ENCODE data around the gene SIDT2.
"Not testable (repeated sequence)": the region's sequence is repeated elsewhere in the genome, so short reads cannot be mapped to it uniquely, and the experiment has no call there.

SIDT2 gene

GRCh38 chr11:117178210-117179034 is at the start of gene SIDT2:
TSS of gene SIDT2 (plus strand) at chr11:117178743. CDS start at chr11:117179264, 521 bp downstream.
- DNase-seq (ENCODE audit: low spot score), result peak; percentile 82

GRCh38 chr11:117130396-117130795 is 48.1 kb upstream of the SIDT2 start:
- not testable (repeated sequence) for DNase-seq (ENCODE audit: low spot score)

- DNase-seq (ENCODE audit: low spot score), result no peak
Observed at GRCh38 chr11:117130879-117131278, 47.7 kb upstream of the SIDT2 start.

GRCh38 chr11:117134431-117134830 is 44.1 kb upstream of the SIDT2 start:
- DNase-seq (ENCODE audit: low spot score), result no peak

GRCh38 chr11:117134979-117135378 is 43.6 kb upstream of the SIDT2 start:
- DNase-seq (ENCODE audit: low spot score), result not testable (repeated sequence)

- not testable (repeated sequence) for DNase-seq (ENCODE audit: low spot score)
Observed at GRCh38 chr11:117137223-117138086, 41.1 kb upstream of the SIDT2 start.

- DNase-seq (ENCODE audit: low spot score), result peak; percentile 72
Observed at GRCh38 chr11:117143390-117143789, 35.2 kb upstream of the SIDT2 start.

GRCh38 chr11:117143871-117144476 is 34.6 kb upstream of the SIDT2 start, which contains the start of gene PAFAH1B2:
TSS of gene PAFAH1B2 (plus strand) at chr11:117144287. CDS start at chr11:117152448, 8,161 bp downstream.
- peak; percentile 96 for DNase-seq (ENCODE audit: low spot score)

- peak; percentile 54 for DNase-seq (ENCODE audit: low spot score)
Observed at GRCh38 chr11:117144477-117145392, 33.8 kb upstream of the SIDT2 start.

GRCh38 chr11:117145393-117145761 is 33.2 kb upstream of the SIDT2 start:
- DNase-seq (ENCODE audit: low spot score), result peak; percentile 36

GRCh38 chr11:117146521-117146920 is 32.0 kb upstream of the SIDT2 start:
- no peak for DNase-seq (ENCODE audit: low spot score)

- DNase-seq (ENCODE audit: low spot score), result no peak
Observed at GRCh38 chr11:117152066-117152465, 26.5 kb upstream of the SIDT2 start.

- no peak for DNase-seq (ENCODE audit: low spot score)
Observed at GRCh38 chr11:117154468-117154867, 24.1 kb upstream of the SIDT2 start.

- DNase-seq (ENCODE audit: low spot score), result no peak
Observed at GRCh38 chr11:117157507-117157906, 21.0 kb upstream of the SIDT2 start.

- DNase-seq (ENCODE audit: low spot score), result no peak
Observed at GRCh38 chr11:117159892-117160291, 18.7 kb upstream of the SIDT2 start.

- no peak for DNase-seq (ENCODE audit: low spot score)
Observed at GRCh38 chr11:117160826-117161225, 17.7 kb upstream of the SIDT2 start.

- no peak for DNase-seq (ENCODE audit: low spot score)
Observed at GRCh38 chr11:117166491-117166890, 12.1 kb upstream of the SIDT2 start.

- no peak for DNase-seq (ENCODE audit: low spot score)
Observed at GRCh38 chr11:117169736-117170135, 8.8 kb upstream of the SIDT2 start.

- no peak for DNase-seq (ENCODE audit: low spot score)
Observed at GRCh38 chr11:117170210-117170609, 8.3 kb upstream of the SIDT2 start.

GRCh38 chr11:117171007-117171403 is 7.5 kb upstream of the SIDT2 start:
- no peak for DNase-seq (ENCODE audit: low spot score)

- no peak for DNase-seq (ENCODE audit: low spot score)
Observed at GRCh38 chr11:117171404-117172061, 7.0 kb upstream of the SIDT2 start.

Measured in COLO829 (cell line).